Dedifferentiated amniotic fluid mesenchymal stem cell (primary cell): ENCODE data around the gene IDUA.

ENCODE experiments used
- DNase-seq: peaks from one replicate; pipeline ENCODE4 v3.0.0-alpha.2; 2016; ENCODE audit errors: extremely low spot score

Gene IDUA

DNA sequence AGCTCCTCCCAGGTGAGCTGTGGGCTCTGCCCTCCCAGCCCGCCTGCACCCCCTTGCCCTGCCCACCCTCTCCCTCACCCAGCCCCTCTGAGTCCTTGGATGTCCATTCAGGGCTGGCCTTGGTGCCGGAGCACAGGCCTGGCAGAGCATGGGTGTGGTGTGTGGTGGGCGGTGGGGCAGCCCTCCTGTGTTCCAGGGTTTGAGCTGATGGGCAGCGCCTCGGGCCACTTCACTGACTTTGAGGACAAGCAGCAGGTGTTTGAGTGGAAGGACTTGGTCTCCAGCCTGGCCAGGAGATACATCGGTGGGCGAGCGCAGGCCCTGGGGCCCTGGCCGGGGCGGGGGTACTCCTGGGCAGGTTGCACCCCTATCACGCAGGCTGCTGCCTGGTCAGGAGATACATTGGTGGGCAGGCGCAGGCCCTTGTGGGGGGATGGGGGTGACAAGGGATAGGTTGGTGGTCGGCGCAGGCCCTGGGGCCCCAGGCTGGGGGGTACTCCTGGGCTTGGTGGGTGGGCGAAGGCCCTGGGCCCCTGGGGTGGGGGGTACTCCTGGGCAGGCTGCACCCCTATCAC lies 13.9 kb downstream of the IDUA start:
- no peak for DNase-seq

DNA sequence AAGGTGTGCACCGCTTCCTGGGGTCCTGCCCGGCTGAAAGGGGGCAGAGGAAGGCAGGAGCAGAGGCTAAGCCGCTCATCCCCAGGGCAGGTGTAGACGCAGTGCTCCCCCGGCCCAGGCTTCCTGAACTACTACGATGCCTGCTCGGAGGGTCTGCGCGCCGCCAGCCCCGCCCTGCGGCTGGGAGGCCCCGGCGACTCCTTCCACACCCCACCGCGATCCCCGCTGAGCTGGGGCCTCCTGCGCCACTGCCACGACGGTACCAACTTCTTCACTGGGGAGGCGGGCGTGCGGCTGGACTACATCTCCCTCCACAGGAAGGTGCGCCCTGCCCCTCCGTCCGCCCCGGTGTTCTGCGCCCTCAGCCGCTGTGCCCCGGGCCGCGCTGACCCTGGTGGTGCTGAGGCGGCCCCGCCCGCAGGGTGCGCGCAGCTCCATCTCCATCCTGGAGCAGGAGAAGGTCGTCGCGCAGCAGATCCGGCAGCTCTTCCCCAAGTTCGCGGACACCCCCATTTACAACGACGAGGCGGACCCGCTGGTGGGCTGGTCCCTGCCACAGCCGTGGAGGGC lies 14.8 kb downstream of the IDUA start:
- DNase-seq = no peak

- DNase-seq = no peak
Observed at GRCh38 chr4:1002131-1002630, 15.3 kb downstream of the IDUA start.

- no peak for DNase-seq
Observed at GRCh38 chr4:1002631-1003251, 15.9 kb downstream of the IDUA start.

- no peak for DNase-seq
Observed at GRCh38 chr4:1003271-1004070, 16.6 kb downstream of the IDUA start.

DNA sequence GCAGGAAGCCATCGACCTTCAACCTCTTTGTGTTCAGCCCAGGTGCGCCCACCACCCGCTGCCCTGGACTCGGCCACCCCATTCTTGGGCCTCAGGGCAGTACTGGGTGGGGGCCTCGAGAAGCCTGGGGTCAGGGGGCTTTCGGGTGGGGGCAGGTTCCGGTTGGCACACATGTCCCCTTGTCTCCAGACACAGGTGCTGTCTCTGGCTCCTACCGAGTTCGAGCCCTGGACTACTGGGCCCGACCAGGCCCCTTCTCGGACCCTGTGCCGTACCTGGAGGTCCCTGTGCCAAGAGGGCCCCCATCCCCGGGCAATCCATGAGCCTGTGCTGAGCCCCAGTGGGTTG lies 17.2 kb downstream of the IDUA start:
- DNase-seq = no peak

DNA sequence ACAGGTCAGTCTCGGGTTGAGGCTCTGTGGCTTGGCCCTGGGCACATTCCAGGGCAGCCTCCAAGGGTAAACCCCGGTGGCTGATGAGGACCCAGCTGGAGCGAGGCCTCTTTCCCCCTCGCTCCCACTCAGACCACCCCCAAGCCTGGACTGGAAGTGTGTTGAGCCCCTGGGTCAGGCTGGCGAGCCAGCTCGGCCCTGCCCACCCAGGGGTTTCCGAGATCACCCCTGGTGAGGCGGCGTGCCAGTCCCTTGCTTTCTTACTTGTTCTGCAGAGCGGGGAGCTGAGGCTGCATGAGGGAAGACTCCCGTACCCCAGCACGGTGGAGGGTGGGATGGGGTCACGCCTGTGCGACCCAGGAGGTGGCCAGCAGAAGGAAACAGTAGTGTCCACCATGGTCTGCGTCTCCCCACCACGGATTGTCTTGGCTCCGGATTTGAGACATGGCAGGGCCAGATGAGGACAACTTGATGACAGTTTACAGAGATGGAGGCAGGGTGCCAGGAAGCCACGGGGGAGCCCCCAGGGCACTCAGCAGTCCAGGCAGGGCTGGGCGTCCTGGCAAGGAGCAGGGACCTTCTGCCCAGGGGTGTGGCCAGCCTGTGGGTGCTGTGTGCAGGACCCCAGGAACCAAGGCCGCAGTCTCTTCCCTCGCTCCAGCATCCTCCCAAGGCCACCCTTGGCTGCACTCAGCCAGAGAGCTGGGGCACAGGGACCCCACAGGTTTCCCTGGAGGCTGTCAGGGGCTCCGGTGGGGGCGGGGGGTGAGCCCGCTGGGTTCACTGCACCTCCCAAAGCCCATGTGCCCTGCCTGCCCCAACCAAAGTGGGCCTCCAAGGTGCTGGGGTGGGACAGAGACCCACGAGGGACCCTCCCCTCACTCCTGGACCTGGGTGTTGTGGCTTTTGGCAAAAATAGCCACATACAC lies 18.0 kb downstream of the IDUA start:
- DNase-seq = no peak

- DNase-seq = no peak
Observed at GRCh38 chr4:1006856-1007255, 20.0 kb downstream of the IDUA start.

GRCh38 chr4:1008840-1009541 lies 22.1 kb downstream of the IDUA start:
- DNase-seq = no peak

DNA sequence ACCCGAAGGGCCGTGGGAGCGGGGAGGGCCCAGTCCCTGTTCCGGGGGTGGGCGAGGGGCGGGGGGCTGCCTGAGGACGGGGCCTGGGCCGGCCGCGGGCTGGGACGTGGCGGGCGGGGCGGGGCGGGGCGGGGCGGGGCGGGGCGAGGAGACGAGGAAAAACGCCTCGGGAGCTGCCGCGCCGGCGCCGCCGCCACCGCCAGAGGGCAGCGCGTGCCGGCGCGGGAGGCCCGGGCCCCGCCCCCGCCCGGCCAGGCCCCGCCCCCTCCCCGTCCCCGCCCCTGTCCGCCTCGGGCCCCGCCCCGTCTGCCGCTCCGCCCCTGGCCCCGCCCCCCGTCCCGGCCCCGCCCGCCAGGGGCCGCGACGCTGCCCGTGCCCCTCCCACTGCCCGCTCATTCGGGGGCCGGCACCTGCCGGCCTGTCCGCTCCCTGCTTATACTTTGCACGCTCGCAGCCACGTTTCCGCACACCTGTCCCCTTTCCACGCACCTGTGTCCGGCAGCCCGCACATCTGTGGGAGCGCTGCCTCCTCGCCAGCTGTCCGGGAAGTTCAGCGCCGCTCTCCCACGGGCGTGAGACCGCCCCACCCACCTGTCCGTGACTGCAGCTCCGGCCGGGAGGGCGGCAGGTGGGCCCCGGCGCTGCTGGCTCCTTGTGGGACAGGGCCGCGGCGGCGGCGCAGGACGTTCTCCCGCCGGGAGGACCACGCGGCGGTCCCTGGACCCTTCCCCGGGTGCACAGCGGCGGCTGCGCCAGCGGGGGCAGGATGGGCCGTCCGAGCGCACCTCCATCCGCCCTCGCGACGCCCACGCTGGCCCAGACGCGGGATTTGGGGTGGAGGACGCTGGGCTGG lies 22.9 kb downstream of the IDUA start:
- peak; percentile 15 for DNase-seq

DNA sequence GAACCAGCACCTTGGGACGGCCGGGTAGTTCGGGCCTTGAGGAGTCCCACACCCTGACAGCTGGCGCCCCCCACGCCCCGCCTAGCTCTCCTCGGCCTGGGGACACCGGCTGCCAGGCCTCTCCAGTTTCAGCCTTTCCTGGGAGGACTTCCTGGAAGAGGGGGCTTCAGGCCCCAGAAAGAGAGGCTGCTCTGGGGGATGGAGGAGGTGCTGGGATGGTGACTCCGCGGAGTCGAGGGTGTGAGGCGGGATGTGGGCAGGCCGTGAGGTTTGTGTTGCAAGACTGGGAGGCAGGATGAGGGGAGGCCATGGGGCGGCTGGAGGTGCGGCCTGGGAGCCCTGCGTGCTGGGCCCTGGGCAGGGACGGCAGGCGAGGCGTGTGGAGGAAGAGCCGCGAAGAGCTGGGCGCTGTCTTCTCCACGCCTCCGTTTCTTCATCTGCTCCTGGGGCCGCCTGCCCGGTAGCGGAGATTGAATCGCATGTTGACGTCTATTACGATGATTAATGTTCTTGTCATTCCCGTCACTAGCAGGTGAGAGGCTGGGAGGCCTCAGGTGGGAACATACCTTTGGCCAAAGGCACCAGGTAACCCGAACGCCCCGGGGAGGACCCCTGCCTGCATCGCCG lies 23.7 kb downstream of the IDUA start:
- DNase-seq = peak; percentile 43

DNA sequence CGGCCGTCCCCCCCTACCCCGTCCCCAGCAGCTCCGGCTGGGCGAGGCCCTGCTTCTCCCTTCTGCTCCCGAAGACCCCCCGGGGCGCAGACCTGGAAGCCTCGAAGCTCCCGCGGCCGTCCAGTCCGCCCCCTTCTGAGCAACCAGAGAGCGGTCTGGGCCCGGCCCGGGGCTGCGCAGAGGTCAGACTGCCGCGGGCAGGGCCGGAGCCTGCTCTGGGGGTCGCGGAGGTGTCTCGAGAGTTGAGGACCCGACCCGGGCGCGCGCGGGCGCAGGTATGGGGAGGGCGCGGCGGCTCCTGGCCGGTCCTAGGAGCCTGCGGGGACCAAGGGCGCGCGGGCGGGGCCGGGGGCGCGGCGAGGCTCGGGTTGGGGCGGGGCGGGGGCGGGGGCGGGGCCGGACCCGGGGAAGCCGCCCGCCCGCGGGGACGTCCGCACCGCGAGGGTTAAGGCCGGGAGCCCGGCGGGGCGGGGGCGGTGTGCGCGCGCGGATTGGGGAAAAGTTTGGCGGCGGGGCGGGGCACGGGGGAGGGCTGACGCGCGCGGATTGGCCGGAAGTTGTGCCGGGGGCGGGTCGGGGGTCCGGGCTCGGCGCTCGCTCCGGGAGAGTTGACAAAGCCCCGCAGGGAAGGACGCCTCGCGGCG lies 24.3 kb downstream of the IDUA start, which contains the start of gene FGFRL1:
FGFRL1 (plus strand) TSS at position 605 of the 644 bp plus-strand sequence. CDS start 860 bp downstream, outside the sequence.
- peak; percentile 79 for DNase-seq

- no peak for DNase-seq
Observed at GRCh38 chr4:1011666-1012033, 24.8 kb downstream of the IDUA start.

DNA sequence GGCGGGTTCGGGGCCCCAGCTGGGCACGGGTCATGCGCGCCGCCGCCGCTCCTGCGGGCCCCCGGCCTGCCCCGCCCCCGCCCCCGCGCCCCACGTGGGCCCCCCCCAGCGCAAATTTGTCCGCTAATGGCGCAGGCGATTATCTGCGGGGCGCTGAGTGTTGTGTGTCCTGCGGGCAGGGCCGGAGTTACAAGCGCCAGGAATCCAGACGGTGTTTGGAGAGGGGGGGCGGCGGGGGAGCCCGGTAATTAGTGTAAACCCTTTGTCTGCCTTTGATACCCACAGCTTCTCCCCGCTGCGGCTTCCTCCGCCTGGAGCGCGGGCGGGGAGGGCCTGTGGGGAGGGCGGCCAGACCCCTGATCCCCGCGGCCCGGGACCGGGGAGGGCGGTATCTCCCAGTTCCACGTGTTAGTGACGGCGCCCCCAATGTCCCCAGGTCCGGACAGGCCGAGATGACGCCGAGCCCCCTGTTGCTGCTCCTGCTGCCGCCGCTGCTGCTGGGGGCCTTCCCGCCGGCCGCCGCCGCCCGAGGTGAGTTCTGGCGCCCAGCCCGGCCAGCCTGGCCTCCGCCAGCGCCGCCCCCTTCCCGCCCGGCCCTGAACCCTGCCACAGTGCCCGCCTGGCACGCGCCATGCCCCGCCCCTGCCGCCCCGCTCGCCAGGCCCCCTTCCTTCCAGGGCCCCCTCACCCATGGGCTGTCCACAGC lies 25.3 kb downstream of the IDUA start:
- DNase-seq = peak; percentile 15

DNA sequence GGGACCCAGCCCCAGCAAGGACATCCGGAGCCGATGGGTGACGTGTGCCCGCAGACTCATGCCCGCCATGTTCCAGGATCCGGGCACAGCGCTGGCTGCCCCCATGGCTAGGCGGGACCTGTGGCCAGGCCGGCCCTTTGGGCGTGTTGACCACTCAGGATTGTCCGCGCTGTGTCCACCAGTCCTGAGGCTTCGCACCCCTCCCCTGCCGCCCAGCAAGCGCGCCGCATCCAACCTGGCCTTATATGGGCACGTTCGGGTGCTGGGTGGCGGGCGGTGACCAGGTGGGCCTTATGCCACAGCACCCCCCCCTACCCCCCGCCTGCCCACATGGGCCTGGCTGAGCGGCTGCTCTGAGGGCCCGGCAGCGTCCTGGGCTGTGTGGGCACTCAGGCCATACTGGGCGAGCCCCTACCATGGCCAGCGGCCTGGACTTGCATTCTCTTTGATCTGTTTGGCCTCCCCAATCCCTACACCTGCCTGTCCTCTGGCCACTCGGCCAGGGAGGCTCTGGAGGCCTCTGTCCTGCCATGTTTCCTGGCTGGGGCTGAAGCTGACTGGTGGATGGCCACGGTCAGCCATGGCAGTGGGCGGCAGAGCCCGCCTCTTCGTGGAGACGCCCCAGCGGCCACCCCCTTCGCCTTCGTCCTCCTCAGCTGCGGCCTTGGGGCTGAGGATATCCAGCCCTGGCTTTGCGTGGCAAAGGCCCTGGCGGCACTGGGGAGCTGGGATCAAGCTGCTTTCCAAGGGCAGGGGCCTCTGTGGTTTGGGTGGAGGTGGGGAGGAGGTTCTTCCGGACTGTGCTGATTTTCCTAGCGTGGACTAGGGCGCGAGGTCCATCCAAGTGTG lies 26.6 kb downstream of the IDUA start:
- no peak for DNase-seq

- DNase-seq = no peak
Observed at GRCh38 chr4:1014291-1015167, 27.7 kb downstream of the IDUA start.
